Karpas-422 (cell line): ENCODE results near the gene MED27. TPM values are rescaled to one million over a fixed set of nuclear protein-coding genes. Genes with fewer than 3 reads are reported as not detected.

Experiments used
- DNase-seq: peaks from one replicate; pipeline ENCODE4 v3.0.0-alpha.2; 2015
- H2AFZ ChIP-seq: fragments of 200-600 bp; sonication (generic); 2 replicates; pipeline ENCODE4 v1.6.1; 2014; ENCODE audit warnings: antibody characterized with exemption, low read length, mixed read lengths
- H3K27ac ChIP-seq: fragments of 200-600 bp; sonication (generic); 2 replicates; pipeline ENCODE4 v1.5.1; 2014; ENCODE audit warnings: mild to moderate bottlenecking, low read length, moderate library complexity
- H3K27me3 ChIP-seq: fragments of 200-600 bp; sonication (generic); 2 replicates; pipeline ENCODE4 v1.6.1; 2014; ENCODE audit warnings: low read length, mixed read lengths
- H3K36me3 ChIP-seq: fragments of 200-600 bp; sonication (generic); 2 replicates; pipeline ENCODE4 v1.6.1; 2014; ENCODE audit warnings: low read length, mixed read lengths; ENCODE audit not compliant: insufficient read depth
- H3K4me1 ChIP-seq: fragments of 200-600 bp; sonication (generic); 2 replicates; pipeline ENCODE4 v1.6.1; 2014; ENCODE audit warnings: mild to moderate bottlenecking, low read length, mixed read lengths
- H3K4me2 ChIP-seq: fragments of 200-600 bp; sonication (generic); 2 replicates; pipeline ENCODE4 v1.6.1; 2014; ENCODE audit warnings: low read length, low read depth, mild to moderate bottlenecking; ENCODE audit not compliant: poor library complexity, severe bottlenecking
- H3K4me3 ChIP-seq: fragments of 200-600 bp; sonication (generic); 2 replicates; pipeline ENCODE4 v1.5.1; 2014; ENCODE audit warnings: mild to moderate bottlenecking, antibody characterized with exemption, low read length, mixed read lengths
- H3K79me2 ChIP-seq: fragments of 200-600 bp; sonication (generic); 2 replicates; pipeline ENCODE4 v1.6.1; 2014; ENCODE audit warnings: mild to moderate bottlenecking, low read length, mixed read lengths
- H3K9ac ChIP-seq: fragments of 200-600 bp; sonication (generic); 2 replicates; pipeline ENCODE4 v1.6.0; 2014; ENCODE audit warnings: low read length
- H3K9me2 ChIP-seq: fragments of 200-600 bp; sonication (generic), shearing (Covaris generic); replicated peaks from 2 replicates; pipeline ENCODE4 v1.6.0; 2014; ENCODE audit warnings: mild to moderate bottlenecking, low read length, moderate library complexity; ENCODE audit not compliant: insufficient read depth
- H3K9me3 ChIP-seq: fragments of 300-700, 200-600 bp; sonication (generic); 2 replicates; pipeline ENCODE4 v1.6.1; 2014; ENCODE audit warnings: low read length, mixed read lengths
- H4K20me1 ChIP-seq: fragments of 200-600 bp; sonication (generic); 2 replicates; pipeline ENCODE4 v1.6.1; 2014; ENCODE audit warnings: mild to moderate bottlenecking, antibody characterized with exemption, low read length, low read depth; ENCODE audit not compliant: insufficient read depth
- total RNA-seq: library from RNA; depleted of rRNA; stranded (reverse); fragments of >200 nt; shearing (Covaris generic); gene quantifications from 2 replicates; pipeline ENCODE4 v1.2.3, GENCODE V29; 2014; ENCODE audit warnings: low replicate concordance

Gene MED27
- total RNA-seq, 1 experiment from 2014 or later, result 19.8 TPM

DNA sequence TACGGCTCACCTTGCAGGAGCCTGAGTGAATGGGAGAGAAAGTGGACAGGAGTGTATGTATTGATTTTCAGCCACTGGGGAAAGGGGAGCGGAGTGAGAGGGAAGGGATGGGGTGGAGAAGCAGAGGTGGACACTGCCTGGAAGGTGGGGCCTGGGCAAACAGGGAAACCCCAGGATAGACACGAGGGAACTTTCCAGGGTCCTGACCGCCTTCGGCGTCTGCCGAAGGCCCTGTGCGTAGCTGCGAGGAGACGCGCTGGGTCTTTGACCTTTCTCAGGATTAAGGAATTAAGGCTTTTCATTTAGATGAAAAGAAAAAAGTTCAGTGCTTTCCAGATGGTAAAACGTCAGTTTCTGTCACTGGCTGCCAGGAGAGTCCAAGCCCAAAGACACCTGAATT is 205.2 kb downstream of the MED27 start:
- no peak overlapping the region for H2AFZ ChIP-seq
- no peak for DNase-seq
- no peak overlapping the region for H3K4me2 ChIP-seq
- no peaks in the 10 kb centered on the region for H4K20me1 ChIP-seq
- H3K79me2 ChIP-seq, result no peaks in the 10 kb centered on the region
- H3K9me2 ChIP-seq, result no peaks in the 10 kb centered on the region
- no peaks in the 10 kb centered on the region for H3K27me3 ChIP-seq
- no peak overlapping the region for H3K4me3 ChIP-seq
- no peak overlapping the region for H3K27ac ChIP-seq
- no peaks in the 10 kb centered on the region for H3K36me3 ChIP-seq
- no peaks in the 10 kb centered on the region for H3K9me3 ChIP-seq
- no peaks in the 10 kb centered on the region for H3K4me1 ChIP-seq
- H3K9ac ChIP-seq, result no peak overlapping the region

DNA sequence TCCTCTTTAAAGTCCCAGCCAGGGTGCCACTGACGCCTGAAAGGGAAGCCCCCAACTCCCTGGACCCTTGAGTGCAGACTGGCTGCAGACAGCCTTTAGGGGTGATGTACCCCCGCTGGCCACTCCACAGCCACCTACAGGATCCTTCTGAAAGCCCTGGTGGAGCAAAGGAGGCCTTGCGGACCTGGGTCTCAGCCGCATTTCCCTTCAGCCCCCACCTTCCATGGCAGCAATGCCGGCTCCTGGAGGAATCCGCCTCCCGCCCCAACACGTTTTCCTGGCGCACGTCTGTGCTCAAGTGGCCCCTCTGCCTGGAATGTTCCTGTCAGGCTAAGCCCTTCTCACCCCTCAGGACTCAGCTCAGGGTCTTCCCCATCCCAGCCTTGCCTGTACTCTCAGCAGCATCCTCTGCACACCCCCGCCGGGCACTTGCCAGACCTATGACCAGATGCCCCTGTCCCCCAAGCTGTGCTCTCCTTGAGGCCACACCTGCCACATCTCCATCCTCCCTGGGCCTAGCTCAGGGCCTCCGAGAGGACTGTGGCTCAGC is 205.7 kb downstream of the MED27 start:
- H4K20me1 ChIP-seq, result no peaks in the 10 kb centered on the region
- H3K36me3 ChIP-seq, result no peaks in the 10 kb centered on the region
- H3K9me3 ChIP-seq, result no peaks in the 10 kb centered on the region
- no peaks in the 10 kb centered on the region for H3K27me3 ChIP-seq
- no peaks in the 10 kb centered on the region for H3K9me2 ChIP-seq
- H2AFZ ChIP-seq, result no peak overlapping the region
- H3K27ac ChIP-seq, result no peak overlapping the region
- H3K4me1 ChIP-seq, result no peaks in the 10 kb centered on the region
- H3K4me2 ChIP-seq, result no peak overlapping the region
- H3K9ac ChIP-seq, result no peak overlapping the region
- no peak for DNase-seq
- no peaks in the 10 kb centered on the region for H3K79me2 ChIP-seq
- H3K4me3 ChIP-seq, result no peak overlapping the region

DNA sequence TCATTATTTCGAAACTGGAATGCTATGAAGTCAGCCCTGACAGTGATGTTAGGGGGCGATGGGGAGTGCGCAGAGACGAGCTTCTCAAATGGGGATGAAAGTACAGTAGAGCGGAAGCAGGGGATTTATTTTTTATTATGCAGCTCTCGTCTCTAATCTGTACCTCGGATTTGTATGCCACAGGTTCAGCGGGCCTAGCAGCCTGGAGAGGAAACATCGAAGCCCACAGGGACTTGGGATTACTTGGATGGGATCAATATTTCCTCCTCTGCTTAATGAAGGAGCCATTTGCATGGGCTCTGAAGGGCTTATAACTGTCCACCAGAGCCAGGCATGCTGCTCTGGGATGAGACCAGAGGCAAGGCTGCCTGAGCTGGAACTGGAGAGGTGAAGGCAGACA is 206.3 kb downstream of the MED27 start:
- Histone ChIP-seq H3K4me1 (no peaks in the 10 kb centered on the region), H3K36me3 (no peaks in the 10 kb centered on the region), H4K20me1 (no peaks in the 10 kb centered on the region), H3K27me3 (no peaks in the 10 kb centered on the region), H2AFZ (no peak overlapping the region), H3K4me2 (no peak overlapping the region), H3K9me2 (no peaks in the 10 kb centered on the region), H3K79me2 (no peaks in the 10 kb centered on the region), H3K9me3 (no peaks in the 10 kb centered on the region), H3K9ac (no peak overlapping the region), H3K27ac (no peak overlapping the region), H3K4me3 (no peak overlapping the region)
- no peak for DNase-seq

DNA sequence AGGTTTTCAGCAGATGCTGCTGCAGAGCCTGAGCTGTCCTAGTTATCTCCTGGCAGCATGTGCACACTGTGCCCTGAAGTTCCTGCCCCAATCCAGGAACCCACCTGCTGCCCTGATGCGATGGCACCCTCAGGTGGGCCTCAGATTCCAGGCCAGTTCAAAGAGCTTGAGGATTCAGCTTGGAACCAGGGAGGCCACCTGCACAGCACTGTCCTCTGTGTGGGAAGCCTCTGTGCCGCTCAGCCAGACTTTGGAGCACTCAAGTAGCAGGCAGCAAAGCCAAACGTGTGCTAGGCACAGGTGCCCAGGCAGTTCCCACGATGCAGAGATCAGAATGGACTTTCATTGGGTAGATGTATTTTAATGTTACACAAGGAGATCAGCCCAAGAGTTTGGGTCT is 207.0 kb downstream of the MED27 start:
- Histone ChIP-seq H4K20me1 (no peaks in the 10 kb centered on the region), H3K4me1 (no peaks in the 10 kb centered on the region), H3K9me3 (no peaks in the 10 kb centered on the region), H3K27me3 (no peaks in the 10 kb centered on the region), H3K36me3 (no peaks in the 10 kb centered on the region), H3K79me2 (no peaks in the 10 kb centered on the region), H3K4me2 (no peak overlapping the region), H2AFZ (no peak overlapping the region), H3K4me3 (no peak overlapping the region), H3K9ac (no peak overlapping the region), H3K9me2 (no peaks in the 10 kb centered on the region), H3K27ac (no peak overlapping the region)
- DNase-seq, result no peak

DNA sequence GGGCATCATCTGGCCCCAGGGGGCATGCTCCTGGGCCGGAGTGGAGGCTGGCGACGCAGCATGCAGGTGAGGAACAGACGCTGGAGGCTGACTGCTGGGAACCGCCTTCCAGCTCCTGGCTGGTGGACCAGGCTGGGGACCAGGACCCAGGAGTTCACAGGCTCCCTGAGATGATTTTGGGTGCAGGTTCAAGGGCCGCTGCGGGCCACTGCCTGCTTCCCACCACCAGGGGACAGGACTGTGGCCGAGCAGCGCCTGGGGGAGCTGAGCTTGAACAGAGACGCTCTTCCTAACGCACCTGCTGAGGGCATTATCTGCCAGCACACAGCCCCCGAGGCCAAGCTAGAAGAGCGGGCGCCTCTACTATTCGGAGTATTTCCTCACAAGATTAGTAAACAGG is 207.7 kb downstream of the MED27 start:
- Histone ChIP-seq H3K9ac (no peak overlapping the region), H3K9me3 (no peaks in the 10 kb centered on the region), H4K20me1 (no peaks in the 10 kb centered on the region), H3K36me3 (no peaks in the 10 kb centered on the region), H3K4me2 (no peak overlapping the region), H3K9me2 (no peaks in the 10 kb centered on the region), H2AFZ (no peak overlapping the region), H3K79me2 (no peaks in the 10 kb centered on the region), H3K27me3 (no peaks in the 10 kb centered on the region), H3K4me3 (no peak overlapping the region), H3K27ac (no peak overlapping the region), H3K4me1 (no peaks in the 10 kb centered on the region)
- DNase-seq, result no peak

DNA sequence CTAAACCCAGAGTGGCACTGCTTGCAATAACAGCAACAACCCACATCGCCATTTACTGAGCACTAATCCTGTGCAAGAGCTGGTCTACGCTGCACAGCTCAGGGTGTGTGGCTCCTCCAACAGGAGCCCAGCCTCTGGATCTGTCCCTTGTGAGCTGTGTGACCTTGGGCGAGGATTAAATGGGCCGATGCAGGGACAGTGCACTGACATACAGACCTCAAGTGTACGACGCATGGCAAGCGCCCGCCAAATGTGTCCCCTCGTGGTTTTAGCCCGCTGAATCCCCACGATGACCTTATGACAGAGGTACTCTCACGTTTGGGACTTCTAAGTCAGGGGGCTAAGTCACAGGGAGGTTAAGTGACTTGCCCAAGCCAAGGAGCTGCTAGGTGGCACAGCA is 209.5 kb downstream of the MED27 start:
- Histone ChIP-seq H3K4me1 (no peaks in the 10 kb centered on the region), H3K79me2 (no peaks in the 10 kb centered on the region), H3K9ac (no peak overlapping the region), H3K4me2 (no peak overlapping the region), H3K27ac (no peak overlapping the region), H3K4me3 (no peak overlapping the region), H3K36me3 (no peaks in the 10 kb centered on the region), H2AFZ (no peak overlapping the region), H3K27me3 (no peaks in the 10 kb centered on the region), H3K9me2 (no peaks in the 10 kb centered on the region), H3K9me3 (no peaks in the 10 kb centered on the region), H4K20me1 (no peaks in the 10 kb centered on the region)
- no peak for DNase-seq

DNA sequence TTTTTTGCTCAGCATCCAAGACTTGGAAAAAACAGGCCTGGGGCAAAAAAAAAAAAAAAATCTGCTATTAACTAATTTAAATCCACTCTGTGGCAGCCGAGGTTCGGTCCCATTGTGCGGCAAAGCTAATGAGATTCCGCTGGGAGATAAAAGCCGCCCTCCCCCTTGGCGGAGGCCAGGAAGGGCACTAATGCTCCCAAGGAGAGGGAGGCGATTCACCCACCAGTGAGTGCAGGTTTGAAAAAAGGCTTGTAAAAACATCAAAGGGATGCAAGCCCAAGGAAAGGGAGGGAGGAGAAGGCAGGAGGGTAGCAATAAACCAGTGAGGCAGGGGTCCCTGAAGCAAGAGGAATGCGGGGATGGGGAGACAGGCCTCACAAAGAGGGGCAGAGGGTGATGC is 210.3 kb downstream of the MED27 start:
- no peaks in the 10 kb centered on the region for H3K9me2 ChIP-seq
- H3K36me3 ChIP-seq, result no peaks in the 10 kb centered on the region
- no peak overlapping the region for H3K27ac ChIP-seq
- no peak overlapping the region for H3K9ac ChIP-seq
- H3K4me1 ChIP-seq, result no peaks in the 10 kb centered on the region
- H3K9me3 ChIP-seq, result no peaks in the 10 kb centered on the region
- no peaks in the 10 kb centered on the region for H4K20me1 ChIP-seq
- H3K79me2 ChIP-seq, result no peaks in the 10 kb centered on the region
- no peak overlapping the region for H2AFZ ChIP-seq
- no peak for DNase-seq
- H3K27me3 ChIP-seq, result no peaks in the 10 kb centered on the region
- no peak overlapping the region for H3K4me3 ChIP-seq
- H3K4me2 ChIP-seq, result no peak overlapping the region

DNA sequence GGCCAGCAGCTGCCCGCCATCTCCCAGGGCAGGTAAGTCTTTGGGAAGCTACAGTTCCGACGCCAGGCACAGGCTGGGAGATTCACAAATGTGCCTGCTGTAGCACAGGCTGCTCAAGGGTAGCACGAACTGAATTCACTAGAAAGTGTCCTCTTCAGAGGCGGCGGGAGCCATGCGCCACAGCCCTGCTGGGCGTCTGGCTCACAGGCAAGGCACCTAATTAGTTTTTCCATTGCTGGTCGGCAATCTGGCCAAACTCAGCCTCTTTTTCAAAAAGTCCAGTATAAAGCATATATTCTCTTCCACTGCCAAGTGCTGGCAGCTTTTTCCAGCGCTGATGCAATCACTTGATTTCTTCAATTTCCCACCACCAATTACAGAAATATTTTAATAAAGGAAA is 210.9 kb downstream of the MED27 start:
- no peaks in the 10 kb centered on the region for H4K20me1 ChIP-seq
- no peaks in the 10 kb centered on the region for H3K9me2 ChIP-seq
- H3K4me2 ChIP-seq, result no peak overlapping the region
- no peak overlapping the region for H2AFZ ChIP-seq
- DNase-seq, result no peak
- no peaks in the 10 kb centered on the region for H3K4me1 ChIP-seq
- no peaks in the 10 kb centered on the region for H3K27me3 ChIP-seq
- no peaks in the 10 kb centered on the region for H3K79me2 ChIP-seq
- H3K27ac ChIP-seq, result no peak overlapping the region
- no peak overlapping the region for H3K4me3 ChIP-seq
- H3K36me3 ChIP-seq, result no peaks in the 10 kb centered on the region
- no peak overlapping the region for H3K9ac ChIP-seq
- no peaks in the 10 kb centered on the region for H3K9me3 ChIP-seq
